Astrocyte (in vitro differentiated cells and primary cell): ENCODE data around the gene SLC4A9.

Experiments
- EZH2 ChIP-seq: IDR thresholded peaks from 2 replicates; pipeline ENCODE4 v1.6.1; 2012; ENCODE audit warnings: mild to moderate bottlenecking, low read length, inconsistent platforms; ENCODE audit not compliant: insufficient read depth
- TF ChIP-seq, protein P1 (sequence below): IDR thresholded peaks from 2 replicates; pipeline ENCODE4 v1.5.1; 2011; ENCODE audit warnings: low read depth, mild to moderate bottlenecking, inconsistent platforms, low read length, moderate library complexity; ENCODE audit not compliant: insufficient read depth

DNA sequence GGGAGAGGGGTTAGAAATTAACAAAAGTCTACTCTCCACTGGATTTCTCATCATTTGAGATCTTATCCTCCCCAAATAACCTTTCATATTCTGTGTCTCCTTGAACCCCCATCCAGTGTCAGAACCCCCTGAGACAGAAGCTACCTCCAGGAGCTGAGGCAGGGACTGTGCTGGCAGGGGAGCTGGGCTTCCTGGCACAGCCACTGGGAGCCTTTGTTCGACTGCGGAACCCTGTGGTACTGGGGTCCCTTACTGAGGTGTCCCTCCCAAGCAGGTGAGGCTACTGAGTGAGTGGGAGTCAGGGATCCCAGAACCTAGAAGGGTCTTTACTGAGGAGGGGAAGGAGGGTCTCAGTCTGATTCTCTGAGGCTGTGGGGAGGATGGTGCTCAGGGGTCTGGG, 1.9 kb downstream of the SLC4A9 start:
- TF ChIP-seq, protein P1, sequence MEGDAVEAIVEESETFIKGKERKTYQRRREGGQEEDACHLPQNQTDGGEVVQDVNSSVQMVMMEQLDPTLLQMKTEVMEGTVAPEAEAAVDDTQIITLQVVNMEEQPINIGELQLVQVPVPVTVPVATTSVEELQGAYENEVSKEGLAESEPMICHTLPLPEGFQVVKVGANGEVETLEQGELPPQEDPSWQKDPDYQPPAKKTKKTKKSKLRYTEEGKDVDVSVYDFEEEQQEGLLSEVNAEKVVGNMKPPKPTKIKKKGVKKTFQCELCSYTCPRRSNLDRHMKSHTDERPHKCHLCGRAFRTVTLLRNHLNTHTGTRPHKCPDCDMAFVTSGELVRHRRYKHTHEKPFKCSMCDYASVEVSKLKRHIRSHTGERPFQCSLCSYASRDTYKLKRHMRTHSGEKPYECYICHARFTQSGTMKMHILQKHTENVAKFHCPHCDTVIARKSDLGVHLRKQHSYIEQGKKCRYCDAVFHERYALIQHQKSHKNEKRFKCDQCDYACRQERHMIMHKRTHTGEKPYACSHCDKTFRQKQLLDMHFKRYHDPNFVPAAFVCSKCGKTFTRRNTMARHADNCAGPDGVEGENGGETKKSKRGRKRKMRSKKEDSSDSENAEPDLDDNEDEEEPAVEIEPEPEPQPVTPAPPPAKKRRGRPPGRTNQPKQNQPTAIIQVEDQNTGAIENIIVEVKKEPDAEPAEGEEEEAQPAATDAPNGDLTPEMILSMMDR, result no peak
- TF ChIP-seq EZH2, result no peak
